ENCODE results near the gene MTFR1L. TPM values are rescaled to one million over a fixed set of nuclear protein-coding genes. Genes with fewer than 3 reads are reported as not detected.
A peak's percentile ranks its signal among the peaks of the same experiment; 100 is the strongest.

MTFR1L gene
- total RNA-seq, 1 experiment from 2014 or later: 32.5 TPM

DNA sequence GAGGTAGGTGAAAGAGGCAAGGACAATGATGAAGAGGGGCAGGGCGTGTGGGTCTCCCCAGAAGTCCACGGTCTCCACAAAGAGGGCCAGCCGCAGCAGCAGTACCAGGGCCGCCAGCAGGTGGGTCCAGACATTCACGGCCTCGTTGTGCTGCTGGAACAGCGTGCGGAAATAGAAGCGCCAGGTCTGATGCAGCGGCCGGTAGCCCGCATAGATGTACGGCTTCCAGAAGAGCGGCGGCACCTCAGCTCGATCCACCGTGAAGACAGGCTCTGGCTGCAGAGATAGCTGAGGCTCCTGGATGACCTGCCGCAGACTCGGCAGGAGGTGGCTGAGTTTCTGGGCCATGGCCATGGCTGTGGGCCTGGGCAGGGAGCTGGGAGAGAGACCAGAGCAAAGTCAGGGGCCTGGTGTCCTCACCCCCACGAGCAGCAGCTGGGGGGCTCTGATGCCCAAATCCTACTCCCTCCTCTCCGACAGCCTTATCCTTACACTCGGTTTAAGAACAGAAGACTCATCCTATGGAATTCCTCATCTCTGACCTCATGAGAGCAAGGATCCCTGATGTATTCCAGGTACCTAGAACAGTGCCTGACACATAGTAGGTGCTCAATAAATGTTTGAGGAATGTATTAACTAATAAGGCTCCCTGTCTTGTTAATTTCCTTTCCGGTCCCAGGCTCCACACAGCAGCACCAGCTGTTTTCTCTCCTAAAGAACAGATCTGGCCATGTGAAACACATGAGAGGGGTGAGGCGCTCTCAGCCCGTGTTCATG is 43.9 kb downstream of the MTFR1L start:
- Histone ChIP-seq H2BK20ac (ENCODE audit: low read depth, low read length, poor library complexity, severe bottlenecking) (no peak overlapping the region), H3T11ph (ENCODE audit: low read length) (no peak overlapping the region), H2BK12ac (ENCODE audit: insufficient read length, low read depth, low read length) (no peak overlapping the region), H3K9ac (ENCODE audit: extremely low read depth, insufficient read length, low read length) (no peak overlapping the region), H3K4me2 (ENCODE audit: insufficient read depth, insufficient read length, low read length) (no peak overlapping the region), H2AK5ac (ENCODE audit: insufficient read length, low read length) (no peak overlapping the region), H2BK120ac (ENCODE audit: low read depth, low read length, poor library complexity, severe bottlenecking) (no peak overlapping the region), H3K9me3 (ENCODE audit: control insufficient read depth, low read depth, low read length) (no peaks in the 10 kb centered on the region), H4K91ac (ENCODE audit: insufficient read length, low read depth, low read length) (no peak overlapping the region), H4K5ac (ENCODE audit: insufficient read length, low read depth, low read length) (no peak overlapping the region), H3K18ac (ENCODE audit: insufficient read length, low read depth, low read length) (no peak overlapping the region), H3K56ac (ENCODE audit: insufficient read length, low read depth, low read length) (no peak overlapping the region), H3K4me1 (ENCODE audit: insufficient read depth, low read length) (peaks cover 2% of the 10 kb centered on the region; the same call in 1 of the 2 replicates), H3K27me3 (ENCODE audit: insufficient read depth, low read length) (no peaks in the 10 kb centered on the region), H4K8ac (replicated peaks; ENCODE audit: insufficient read length, low read depth, low read length) (no peak overlapping the region), H3K14ac (ENCODE audit: insufficient read depth, low read length) (no peak overlapping the region; the same call in 1 of the 2 replicates), H3K79me2 (ENCODE audit: insufficient read depth, low read length) (peaks cover under 1% of the 10 kb centered on the region; the same call in 1 of the 2 replicates), H2BK15ac (ENCODE audit: low read depth, low read length) (no peak overlapping the region), H2AFZ (ENCODE audit: low read length) (no peak overlapping the region), H3K23me2 (ENCODE audit: insufficient read length, low read depth, low read length, poor library complexity, severe bottlenecking) (peaks cover 11% of the 10 kb centered on the region), H3K4ac (ENCODE audit: low read depth, low read length) (no peak overlapping the region), H3K79me1 (ENCODE audit: insufficient read depth, low read depth, low read length, poor library complexity, severe bottlenecking) (no peaks in the 10 kb centered on the region), H3K27ac (ENCODE audit: insufficient read length, low read depth, low read length) (no peak overlapping the region), H2BK5ac (ENCODE audit: insufficient read length, low read length) (no peak overlapping the region), H3K23ac (ENCODE audit: insufficient read length, low read depth, low read length) (no peak overlapping the region), H4K20me1 (ENCODE audit: control insufficient read depth, insufficient read depth, insufficient read length) (no peaks in the 10 kb centered on the region)
- no peaks in the 10 kb centered on the region for H3K27me3 Mint-ChIP-seq (ENCODE audit: low read depth)
- no peak for DNase-seq
- H3K36me3 Mint-ChIP-seq (ENCODE audit: insufficient read depth in 1 of 3, low read depth in 3 of 3): peaks cover 0 to 13% (median 12%) of the 10 kb centered on the region in 3 experiments; a peak in 4 of 7 replicates
- TF ChIP-seq, protein P1, sequence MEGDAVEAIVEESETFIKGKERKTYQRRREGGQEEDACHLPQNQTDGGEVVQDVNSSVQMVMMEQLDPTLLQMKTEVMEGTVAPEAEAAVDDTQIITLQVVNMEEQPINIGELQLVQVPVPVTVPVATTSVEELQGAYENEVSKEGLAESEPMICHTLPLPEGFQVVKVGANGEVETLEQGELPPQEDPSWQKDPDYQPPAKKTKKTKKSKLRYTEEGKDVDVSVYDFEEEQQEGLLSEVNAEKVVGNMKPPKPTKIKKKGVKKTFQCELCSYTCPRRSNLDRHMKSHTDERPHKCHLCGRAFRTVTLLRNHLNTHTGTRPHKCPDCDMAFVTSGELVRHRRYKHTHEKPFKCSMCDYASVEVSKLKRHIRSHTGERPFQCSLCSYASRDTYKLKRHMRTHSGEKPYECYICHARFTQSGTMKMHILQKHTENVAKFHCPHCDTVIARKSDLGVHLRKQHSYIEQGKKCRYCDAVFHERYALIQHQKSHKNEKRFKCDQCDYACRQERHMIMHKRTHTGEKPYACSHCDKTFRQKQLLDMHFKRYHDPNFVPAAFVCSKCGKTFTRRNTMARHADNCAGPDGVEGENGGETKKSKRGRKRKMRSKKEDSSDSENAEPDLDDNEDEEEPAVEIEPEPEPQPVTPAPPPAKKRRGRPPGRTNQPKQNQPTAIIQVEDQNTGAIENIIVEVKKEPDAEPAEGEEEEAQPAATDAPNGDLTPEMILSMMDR (conservative IDR thresholded peaks at IDR 0.05): 0 out of 3 replicates have a peak, but pooled peaks have one; percentile 14
- no CpG with 5 or more reads among the region's 25 CpGs for WGBS (ENCODE audit: extremely low coverage, insufficient read length, low lambda C conversion rate)
- peaks cover 19 to 27% of the 10 kb centered on the region in 2 experiments for H3K4me1 Mint-ChIP-seq
- no peaks in the 10 kb centered on the region for H3K9me3 Mint-ChIP-seq
- H3K4me3 Mint-ChIP-seq: no peak overlapping the region
- peak overlapping the region in 1 of 3 experiments; percentile 25; a peak in 1 of 7 replicates for H3K27ac Mint-ChIP-seq
